Measurements from ENCODE around the gene ME1. TPM values are rescaled to one million over a fixed set of nuclear protein-coding genes. Genes with fewer than 3 reads are reported as not detected.

ME1 gene
- total RNA-seq, 1 donor from 2014 or later: 7.8 TPM

DNA sequence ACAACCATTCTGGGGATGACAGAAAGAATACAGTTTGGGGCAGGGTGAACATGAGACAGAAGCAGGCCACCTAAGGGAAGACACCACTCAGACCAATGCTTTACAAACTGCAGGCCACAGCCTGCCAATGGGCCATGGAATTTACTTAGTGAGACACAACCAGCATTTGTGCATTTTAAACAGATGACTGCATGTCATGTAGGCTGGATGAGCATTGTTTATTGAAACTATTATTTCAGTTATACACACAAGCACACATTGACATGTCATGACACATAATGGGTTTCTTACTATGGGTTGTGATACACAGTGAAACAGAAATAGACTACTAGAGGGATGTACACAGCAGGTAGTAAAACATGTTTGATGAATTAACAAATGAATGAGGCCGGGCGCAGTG lies 245.8 kb downstream of the ME1 start:
- no peak for DNase-seq

GRCh38 chr6:83183082-83183828 lies 247.6 kb downstream of the ME1 start:
- DNase-seq: peak; percentile 29

DNA sequence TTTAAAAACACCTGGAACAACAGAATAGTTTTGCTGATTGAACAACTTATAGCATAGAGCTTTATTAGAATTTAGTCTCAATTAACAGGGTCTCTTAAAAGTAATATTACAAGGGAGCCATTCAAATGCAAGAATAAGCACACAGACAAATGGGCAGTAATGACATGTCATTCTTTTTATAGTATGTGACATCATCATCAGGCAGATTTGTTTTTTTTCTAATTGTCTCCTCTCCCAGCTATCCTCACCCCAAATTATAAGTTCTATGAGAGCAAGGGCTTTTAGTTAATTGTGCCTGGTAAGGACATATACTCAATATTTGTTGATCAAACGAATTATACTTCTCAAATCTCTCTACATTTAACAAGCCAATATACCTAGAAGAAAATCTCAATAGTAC lies 248.7 kb downstream of the ME1 start:
- DNase-seq: no peak

DNA sequence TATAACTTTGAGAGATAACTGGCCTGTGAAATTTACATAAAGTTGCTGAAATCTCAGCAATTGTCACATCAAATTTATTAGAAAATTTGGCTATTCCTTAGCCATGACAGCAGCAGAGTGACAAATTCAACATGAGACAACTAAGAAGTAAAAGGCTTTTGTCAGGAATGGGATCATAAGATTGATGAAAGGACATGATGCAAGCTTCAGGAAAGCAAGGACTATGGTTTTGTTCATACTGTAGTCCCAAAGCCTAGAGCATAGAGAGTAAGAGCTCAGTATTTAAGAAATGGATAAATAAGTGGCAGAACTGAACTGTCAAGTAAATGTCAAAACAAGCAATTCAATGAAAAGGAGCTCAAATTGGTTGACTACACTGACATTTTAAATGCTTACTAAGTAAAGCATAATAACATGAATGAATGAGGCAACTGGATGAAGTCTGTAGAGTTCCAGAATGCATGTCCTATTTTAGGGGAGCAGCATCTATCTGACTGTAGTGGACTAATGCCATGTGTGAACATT lies 250.4 kb downstream of the ME1 start:
- DNase-seq: no peak

- DNase-seq: no peak
These were observed 254.6 kb downstream of the ME1 start for GRCh38 chr6:83176246-83176645.

DNA sequence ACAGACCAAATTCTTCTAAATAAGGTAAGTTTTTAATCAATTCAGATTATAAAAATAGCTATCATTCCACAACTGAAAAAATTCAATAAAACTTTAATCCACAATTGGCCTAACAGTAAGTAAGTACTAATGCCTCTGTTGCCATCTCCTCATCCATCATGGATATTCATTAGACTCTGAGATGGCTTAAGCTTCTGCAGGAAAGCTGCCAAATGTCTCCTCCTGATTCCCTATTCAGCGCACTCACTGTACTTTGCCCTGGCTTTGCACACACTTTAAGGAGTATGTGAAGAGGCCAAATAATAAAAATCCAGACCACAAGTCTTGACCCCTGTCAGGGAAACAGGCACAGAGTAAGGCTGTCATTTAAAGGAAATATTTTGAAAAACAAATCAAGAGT lies 261.3 kb downstream of the ME1 start:
- no peak for DNase-seq

DNA sequence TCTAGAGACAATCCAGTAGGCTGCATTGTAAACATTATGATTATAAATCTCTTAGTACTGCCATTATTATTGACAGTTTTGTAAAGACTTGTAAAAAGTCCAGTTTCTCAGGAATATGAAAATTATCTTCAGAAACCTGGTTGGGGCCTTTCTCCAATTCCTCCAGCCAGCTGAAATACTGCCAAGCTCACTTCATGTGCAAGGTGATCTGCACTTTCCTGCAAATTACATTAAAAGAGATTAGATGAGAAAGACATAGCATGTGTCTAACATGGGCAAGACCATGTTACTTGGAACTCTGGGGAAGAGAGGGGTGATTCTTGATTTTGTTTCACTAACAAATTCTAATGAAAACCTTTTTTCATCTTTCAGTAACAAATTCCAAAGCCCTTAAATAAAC lies 261.7 kb downstream of the ME1 start:
- no peak for DNase-seq

- DNase-seq: no peak
These were observed 262.3 kb downstream of the ME1 start for GRCh38 chr6:83168556-83168955.

DNA sequence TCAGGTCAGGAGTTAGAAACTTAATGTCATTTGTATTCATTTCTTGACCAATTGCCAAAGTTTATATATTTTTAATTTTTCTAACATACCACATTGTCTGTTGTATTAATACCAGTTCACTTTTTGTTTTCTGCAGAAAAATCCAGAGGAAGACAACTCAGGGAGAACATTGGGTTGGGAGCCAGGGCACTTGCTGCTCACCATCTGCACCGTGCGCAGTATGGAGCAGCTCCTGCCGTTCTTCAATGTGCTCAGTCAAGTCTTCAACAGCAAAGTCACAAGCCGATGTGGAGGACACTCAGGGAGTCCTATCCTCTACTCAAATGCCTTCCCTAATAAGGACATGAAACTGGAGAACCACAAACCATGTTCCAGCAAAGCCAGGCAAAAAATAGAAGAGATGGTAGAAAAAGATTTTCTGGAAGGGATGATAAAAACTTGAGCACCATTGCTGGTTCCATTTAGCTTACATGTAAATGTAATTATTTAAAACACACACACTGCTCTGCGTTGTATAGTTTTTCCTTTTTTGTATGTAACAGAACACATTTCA lies 263.0 kb downstream of the ME1 start:
- no peak for DNase-seq

Other genes with a start within 250 kb of the ME1 start
- 61.2 and 80.2 TPM in 2 replicates for gene PGM3, start 237.8 kb downstream of the ME1 start, total RNA-seq
- gene RWDD2A, start 237.7 kb downstream of the ME1 start, total RNA-seq: 3.3 and 4.4 TPM in 2 replicates
- gene PRSS35, start 81.5 kb upstream of the ME1 start, total RNA-seq: not detected in 2 replicates

All from dermis blood vessel endothelial cell (primary cell).